ENCODE measurements around the gene ZC2HC1B. TPM values are rescaled to one million over a fixed set of nuclear protein-coding genes. Genes with fewer than 3 reads are reported as not detected.
"Not testable (repeated sequence)": the region's sequence is repeated elsewhere in the genome, so short reads cannot be mapped to it uniquely, and the experiment has no call there.

The ZC2HC1B gene
- total and polyA plus RNA-seq, 2 of the 8 experiments (the other 6 are each of a cell fraction or from before 2014, with no cell fraction given) = not detected

DNA sequence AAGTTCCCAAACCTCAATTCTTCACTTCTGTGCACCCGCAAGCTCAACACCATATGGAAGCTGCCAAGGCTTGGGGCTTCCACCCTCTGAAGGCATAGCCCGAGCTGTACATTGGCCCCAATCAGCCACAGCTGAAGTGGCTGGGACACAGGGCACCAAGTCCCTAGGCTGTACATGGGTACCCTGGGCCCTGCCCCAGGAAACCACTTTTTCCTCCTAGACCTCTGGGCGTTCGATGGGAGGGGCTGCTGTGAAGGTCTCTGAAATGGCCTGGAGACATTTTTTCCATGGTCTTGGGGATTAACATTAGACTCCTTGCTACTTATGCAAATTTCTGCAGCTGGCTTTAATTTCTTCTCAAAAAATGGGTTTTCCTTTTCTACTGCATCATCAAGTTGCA is 9.3 kb downstream of the ZC2HC1B start:
- H2BK12ac ChIP-seq (ENCODE audit: low read depth, low read length); H3K79me2 ChIP-seq (ENCODE audit: control insufficient read depth in 1 of 2, insufficient read depth in 2 of 2, low read length in 2 of 2); H3K9ac ChIP-seq (replicated peaks in 1 of 4; ENCODE audit: extremely low read depth in 1 of 4, low read depth in 3 of 4, low read length in 3 of 4); H2BK15ac ChIP-seq (ENCODE audit: low read length); H3K56ac ChIP-seq (replicated peaks; ENCODE audit: insufficient read length, low read depth, low read length); H2AK5ac ChIP-seq (ENCODE audit: low read depth, low read length); H3K23ac ChIP-seq (ENCODE audit: insufficient read length); H4K8ac ChIP-seq (ENCODE audit: extremely low read depth, insufficient read depth, low read length); H3K27me3 ChIP-seq (replicated peaks in 1 of 4; ENCODE audit: control insufficient read depth in 3 of 4, extremely low read depth in 1 of 4, insufficient read depth in 3 of 4, low read length in 3 of 4); H3K4me2 ChIP-seq (ENCODE audit: insufficient read depth in 1 of 2, low read depth in 2 of 2, low read length in 2 of 2); H2AFZ ChIP-seq (ENCODE audit: low read length); H3K18ac ChIP-seq (ENCODE audit: extremely low read depth, low read length); H3K23me2 ChIP-seq (ENCODE audit: low read depth, low read length); H4K91ac ChIP-seq (replicated peaks; ENCODE audit: insufficient read length, low read length); H3K36me3 ChIP-seq (ENCODE audit: control insufficient read depth in 2 of 4, insufficient read depth in 4 of 4, low read length in 3 of 4); H3K4me3 ChIP-seq (ENCODE audit: extremely low read depth in 1 of 4, insufficient read depth in 2 of 4, low read depth in 3 of 4, low read length in 4 of 4); H2BK120ac ChIP-seq (replicated peaks; ENCODE audit: low read depth, low read length); H3K79me1 ChIP-seq (ENCODE audit: low read depth, low read length); DNase-seq (ENCODE audit: low read depth in 1 of 2, low spot score in 2 of 2); H3K14ac ChIP-seq (ENCODE audit: insufficient read length); H2BK20ac ChIP-seq (ENCODE audit: low read length); H2BK5ac ChIP-seq (ENCODE audit: low read depth, low read length); H3K9me3 ChIP-seq (ENCODE audit: insufficient read depth in 2 of 2, low read depth in 1 of 2, low read length in 1 of 2); H3K4me1 ChIP-seq (replicated peaks in 1 of 4; ENCODE audit: control insufficient read depth in 3 of 4, insufficient read depth in 4 of 4, low read length in 3 of 4); FAIRE-seq; H3K4ac ChIP-seq (replicated peaks; ENCODE audit: insufficient read length, low read depth, low read length); H4K20me1 ChIP-seq (replicated peaks in 1 of 2; ENCODE audit: control insufficient read depth in 1 of 2, insufficient read depth in 2 of 2, low read length in 2 of 2); H3K27ac ChIP-seq (ENCODE audit: low read depth, low read length); H4K5ac ChIP-seq (ENCODE audit: insufficient read length, low read depth, low read length): not testable (repeated sequence)
- CTCF ChIA-PET (ENCODE audit: partially characterized antibody) = interaction anchor here (0.9 kb wide), 1 partner anchor 12 kb away, joined by 3 read pairs; no protein-coding TSS in a partner anchor
- POLR2A ChIA-PET (ENCODE audit: partially characterized antibody) = interaction anchor here (0.8 kb wide), 1 partner anchor 12 kb away, joined by 3 read pairs; no protein-coding TSS in a partner anchor
- 94% methylated on average over 4 of the region's 4 CpGs; no CpG with 5 or more reads in 1 of the 2 experiments for WGBS, 2 experiments (ENCODE audit: extremely low coverage in 1 of 2, insufficient coverage in 1 of 2, insufficient read length in 1 of 2, insufficient replicate concordance in 2 of 2, low coverage in 1 of 2, low lambda C conversion rate in 2 of 2, missing lambda C conversion rate in 1 of 2)

DNA sequence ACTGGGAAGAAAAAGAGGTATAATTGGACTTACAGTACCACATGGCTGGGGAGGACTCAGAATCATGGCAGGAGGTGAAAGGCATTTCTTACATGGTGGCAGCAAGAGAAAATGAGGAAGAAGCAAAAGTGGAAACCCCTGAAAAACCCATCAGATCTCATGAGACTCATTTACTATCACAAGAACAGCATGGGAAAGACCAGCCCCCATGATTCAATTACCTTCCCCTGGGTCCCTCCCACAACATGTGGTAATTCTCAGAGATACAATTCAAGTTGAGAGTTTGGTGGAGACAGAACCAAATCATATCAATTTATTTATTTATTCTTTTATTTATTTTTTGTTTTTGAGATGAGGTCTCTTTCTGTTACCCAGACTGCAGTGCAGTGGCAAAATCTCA is 10.2 kb downstream of the ZC2HC1B start:
- H3K56ac ChIP-seq (replicated peaks; ENCODE audit: insufficient read length, low read depth, low read length); H3K79me2 ChIP-seq (ENCODE audit: control insufficient read depth in 1 of 2, insufficient read depth in 2 of 2, low read length in 2 of 2); H4K20me1 ChIP-seq (replicated peaks in 1 of 2; ENCODE audit: control insufficient read depth in 1 of 2, insufficient read depth in 2 of 2, low read length in 2 of 2); H3K36me3 ChIP-seq (ENCODE audit: control insufficient read depth in 2 of 4, insufficient read depth in 4 of 4, low read length in 3 of 4); H3K14ac ChIP-seq (ENCODE audit: insufficient read length); H3K23me2 ChIP-seq (ENCODE audit: low read depth, low read length); H2BK20ac ChIP-seq (ENCODE audit: low read length); H3K23ac ChIP-seq (ENCODE audit: insufficient read length); H4K8ac ChIP-seq (ENCODE audit: extremely low read depth, insufficient read depth, low read length); H4K91ac ChIP-seq (replicated peaks; ENCODE audit: insufficient read length, low read length); FAIRE-seq; DNase-seq (ENCODE audit: low read depth in 1 of 2, low spot score in 2 of 2); H4K5ac ChIP-seq (ENCODE audit: insufficient read length, low read depth, low read length); H3K27me3 ChIP-seq (replicated peaks in 1 of 4; ENCODE audit: control insufficient read depth in 3 of 4, extremely low read depth in 1 of 4, insufficient read depth in 3 of 4, low read length in 3 of 4); H2BK15ac ChIP-seq (ENCODE audit: low read length); H2AK5ac ChIP-seq (ENCODE audit: low read depth, low read length); H3K9ac ChIP-seq (replicated peaks in 1 of 4; ENCODE audit: extremely low read depth in 1 of 4, low read depth in 3 of 4, low read length in 3 of 4); H3K9me3 ChIP-seq (ENCODE audit: insufficient read depth in 2 of 2, low read depth in 1 of 2, low read length in 1 of 2); H3K4me3 ChIP-seq (ENCODE audit: extremely low read depth in 1 of 4, insufficient read depth in 2 of 4, low read depth in 3 of 4, low read length in 4 of 4); H3K18ac ChIP-seq (ENCODE audit: extremely low read depth, low read length); H3K27ac ChIP-seq (ENCODE audit: low read depth, low read length); H3K79me1 ChIP-seq (ENCODE audit: low read depth, low read length); H3K4ac ChIP-seq (replicated peaks; ENCODE audit: insufficient read length, low read depth, low read length); H3K4me1 ChIP-seq (replicated peaks in 1 of 4; ENCODE audit: control insufficient read depth in 3 of 4, insufficient read depth in 4 of 4, low read length in 3 of 4); H2AFZ ChIP-seq (ENCODE audit: low read length); H3K4me2 ChIP-seq (ENCODE audit: insufficient read depth in 1 of 2, low read depth in 2 of 2, low read length in 2 of 2); H2BK5ac ChIP-seq (ENCODE audit: low read depth, low read length); H2BK12ac ChIP-seq (ENCODE audit: low read depth, low read length); POLR2A ChIA-PET (ENCODE audit: partially characterized antibody); H2BK120ac ChIP-seq (replicated peaks; ENCODE audit: low read depth, low read length): not testable (repeated sequence)
- CTCF ChIA-PET (ENCODE audit: partially characterized antibody) = interaction anchor here (1.0 kb wide), 1 partner anchor 10 kb away, joined by 4 read pairs; no protein-coding TSS in a partner anchor
